ENCODE measurements around the gene ANXA7.

ANXA7 gene

DNA sequence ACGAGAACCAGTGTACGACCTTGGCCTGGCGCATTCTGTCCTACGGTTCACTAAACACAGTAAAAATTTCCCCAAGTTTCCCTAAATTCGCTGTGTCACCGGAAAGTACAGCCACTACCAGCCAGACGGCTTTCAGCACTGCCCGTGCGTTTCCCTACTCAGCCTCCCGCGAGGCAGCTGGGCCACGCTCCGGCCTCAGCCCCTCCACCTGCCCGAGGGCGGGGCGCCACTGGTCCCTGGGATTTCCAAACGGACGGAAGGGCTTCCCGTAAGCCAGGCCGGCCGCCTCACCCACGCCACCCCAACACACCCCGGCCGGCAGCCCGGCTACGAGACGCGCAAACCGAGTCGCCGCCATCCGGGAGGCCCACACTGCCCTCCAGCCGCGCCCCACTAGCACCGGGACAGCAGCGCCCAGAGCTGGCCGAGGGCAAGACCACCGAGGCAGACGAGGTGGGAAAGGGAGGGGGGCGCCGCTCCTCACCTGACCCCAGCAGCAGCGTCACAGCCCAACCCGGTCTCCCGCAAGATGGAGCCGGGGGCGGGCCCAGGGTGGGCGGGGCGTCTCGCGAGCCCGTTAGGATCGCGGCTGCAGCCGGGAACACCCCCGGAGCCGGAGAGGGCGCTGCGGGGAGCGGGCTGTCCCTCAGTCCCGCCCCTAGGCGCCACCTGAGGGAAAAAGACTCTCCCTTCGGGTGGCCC lies at the start of gene ANXA7:
Gene ANXA7 (minus strand): TSS at position 531 of the 702 bp plus-strand sequence. CDS start 13,202 bp downstream, outside the sequence.
- DNase-seq, result peak; percentile 17

DNA sequence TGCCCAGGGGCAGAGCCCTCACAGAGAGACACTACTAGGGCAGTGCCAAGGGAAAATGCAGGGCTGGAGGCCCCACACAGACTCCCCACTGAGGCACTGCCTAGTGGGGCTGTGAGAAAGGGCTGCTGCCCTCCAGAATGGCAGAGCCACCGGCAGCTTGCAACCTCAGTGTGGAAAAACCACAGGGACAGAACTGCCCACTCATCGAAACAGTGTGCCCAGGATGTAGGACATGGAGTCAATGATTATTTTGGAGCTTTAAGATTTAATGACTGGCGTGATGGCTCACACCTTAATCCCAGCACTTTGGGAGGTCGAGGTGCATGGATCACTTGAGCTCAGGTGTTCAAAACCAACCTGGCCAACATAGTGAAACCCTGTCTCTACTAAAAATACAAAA lies 47.0 kb upstream of the ANXA7 start:
- DNase-seq, result no peak

DNA sequence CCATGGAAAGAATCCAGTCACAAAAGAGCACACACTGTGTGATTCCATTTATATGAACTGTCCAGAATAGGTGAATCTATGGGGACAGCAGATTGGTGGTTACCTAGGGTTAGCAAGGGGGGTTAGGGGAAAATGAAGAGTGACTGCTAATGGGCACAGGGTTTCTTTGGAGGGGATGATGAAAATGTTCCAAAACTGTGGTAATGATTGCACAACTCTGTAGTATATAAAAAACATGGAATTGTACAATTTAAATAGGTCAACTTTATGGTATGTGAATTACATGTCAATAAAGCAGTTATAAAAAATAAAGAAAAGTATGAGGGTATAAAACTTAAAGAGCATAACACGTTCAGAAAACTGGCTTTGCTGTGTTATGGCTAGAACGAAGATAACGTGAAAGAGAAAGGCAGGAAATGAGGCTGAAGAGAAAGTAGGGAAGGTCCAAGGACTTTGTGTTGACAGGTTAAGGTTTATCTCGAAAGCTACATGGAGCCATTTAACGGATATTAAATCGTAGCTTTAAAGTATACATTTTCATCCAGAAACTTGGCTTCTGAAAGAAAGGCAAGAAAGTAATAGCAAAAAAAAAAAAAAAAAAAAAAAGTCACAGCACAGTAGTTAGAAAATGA lies 45.9 kb upstream of the ANXA7 start:
- no peak for DNase-seq

DNA sequence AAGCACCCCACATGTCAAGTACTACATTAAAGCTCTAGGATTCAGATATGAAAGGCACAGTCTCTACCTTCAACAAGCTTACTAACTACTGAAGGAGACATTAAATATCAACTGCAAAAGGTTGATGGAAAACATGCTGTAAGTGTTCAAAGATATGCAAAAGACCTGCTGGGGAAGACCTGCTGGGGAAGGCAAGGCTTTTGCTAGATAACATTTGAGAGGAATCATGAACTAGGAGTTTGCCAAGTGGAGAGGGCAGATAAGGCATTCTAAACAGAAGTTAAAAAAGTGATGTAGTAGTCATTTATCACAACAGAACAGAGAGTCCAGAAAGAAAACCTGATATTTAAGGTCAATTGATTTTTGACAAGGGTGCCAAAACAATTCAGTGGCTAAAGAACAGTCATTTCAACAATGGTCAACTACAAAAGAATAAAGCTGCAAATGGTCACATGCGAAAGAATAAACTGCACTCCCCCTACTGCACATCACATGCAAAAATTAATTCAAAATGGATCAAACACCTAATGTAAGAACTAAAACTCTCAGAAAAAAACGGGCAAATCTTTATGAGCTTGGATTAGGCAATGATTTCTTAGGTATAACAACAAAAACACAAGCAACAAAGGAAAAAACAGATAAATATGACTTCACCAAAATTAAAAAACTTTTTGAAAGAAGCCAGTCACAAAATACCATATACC lies 42.5 kb upstream of the ANXA7 start:
- DNase-seq, result no peak

DNA sequence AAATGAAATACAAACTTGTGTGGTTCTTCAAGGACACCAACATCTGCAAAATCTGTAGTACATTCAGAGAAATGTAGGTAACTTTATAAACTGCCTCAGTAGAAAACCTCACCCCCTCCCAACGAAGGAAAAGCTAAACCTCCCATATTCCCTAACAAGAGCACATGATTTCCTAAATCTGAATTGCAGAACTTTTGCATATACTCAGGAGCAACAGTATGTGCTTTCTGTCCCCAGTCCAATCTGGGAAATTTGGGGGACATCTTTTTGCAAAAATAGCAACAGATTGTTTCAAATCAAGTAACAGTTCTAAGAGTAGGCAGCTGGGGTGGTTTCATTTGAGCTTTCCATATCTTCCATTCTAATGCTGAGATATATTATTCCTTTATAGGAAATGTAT lies 35.3 kb upstream of the ANXA7 start:
- no peak for DNase-seq

DNA sequence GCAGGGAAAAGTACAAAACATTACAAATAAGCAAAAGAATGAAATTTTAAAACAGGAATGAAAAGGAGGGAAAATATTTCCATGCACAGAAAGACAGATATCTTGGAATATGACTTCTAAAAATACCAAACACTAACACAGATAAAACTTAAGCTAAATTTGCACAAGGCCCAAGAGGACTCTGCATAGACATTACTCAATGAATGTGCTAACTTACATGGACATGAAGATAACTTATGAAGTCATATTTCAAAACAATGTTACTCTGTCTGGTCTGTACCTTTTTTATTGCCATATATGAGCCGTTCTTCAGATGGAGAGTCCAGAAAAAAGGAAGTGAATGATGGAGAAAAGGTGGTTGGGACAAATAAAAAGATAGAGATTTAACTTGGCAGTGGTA lies 34.5 kb upstream of the ANXA7 start:
- no peak for DNase-seq

DNA sequence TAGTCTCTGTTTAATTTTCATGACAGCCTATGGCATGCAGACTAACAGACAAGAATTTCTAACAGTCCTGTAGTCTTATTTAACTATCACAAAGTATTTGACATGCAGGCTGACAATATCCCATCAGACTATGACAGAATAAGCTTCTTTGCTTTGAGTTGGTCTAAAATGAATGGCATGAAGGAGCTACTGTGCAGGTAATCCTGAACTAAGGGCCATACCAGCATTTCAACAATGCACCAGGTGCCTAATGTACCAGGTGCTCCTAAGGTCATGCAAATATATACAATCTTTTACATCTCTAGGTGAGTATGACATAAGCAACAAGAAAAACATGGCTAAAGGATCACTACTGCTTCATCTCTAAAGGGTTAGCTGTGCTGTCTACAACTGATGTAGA lies 33.1 kb upstream of the ANXA7 start:
- DNase-seq, result no peak

DNA sequence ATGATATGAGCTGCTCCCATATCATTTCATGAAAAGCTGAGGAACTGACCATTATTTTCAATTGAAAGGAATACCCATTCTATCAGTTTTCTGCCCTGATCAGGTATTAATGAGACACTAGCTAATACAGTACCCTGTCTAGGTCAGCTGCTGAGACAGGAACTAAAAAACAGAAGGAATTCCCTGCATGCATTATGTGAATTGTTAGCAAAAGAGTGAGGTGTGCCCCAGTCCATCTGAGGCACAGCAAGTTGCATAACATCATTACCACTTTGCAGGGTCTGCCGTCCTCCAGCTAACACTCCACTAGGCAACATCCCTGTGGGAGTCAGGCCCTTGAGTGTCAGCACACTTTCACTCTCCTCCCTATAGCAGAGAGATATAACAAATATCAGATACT lies 30.6 kb upstream of the ANXA7 start:
- DNase-seq, result no peak

DNA sequence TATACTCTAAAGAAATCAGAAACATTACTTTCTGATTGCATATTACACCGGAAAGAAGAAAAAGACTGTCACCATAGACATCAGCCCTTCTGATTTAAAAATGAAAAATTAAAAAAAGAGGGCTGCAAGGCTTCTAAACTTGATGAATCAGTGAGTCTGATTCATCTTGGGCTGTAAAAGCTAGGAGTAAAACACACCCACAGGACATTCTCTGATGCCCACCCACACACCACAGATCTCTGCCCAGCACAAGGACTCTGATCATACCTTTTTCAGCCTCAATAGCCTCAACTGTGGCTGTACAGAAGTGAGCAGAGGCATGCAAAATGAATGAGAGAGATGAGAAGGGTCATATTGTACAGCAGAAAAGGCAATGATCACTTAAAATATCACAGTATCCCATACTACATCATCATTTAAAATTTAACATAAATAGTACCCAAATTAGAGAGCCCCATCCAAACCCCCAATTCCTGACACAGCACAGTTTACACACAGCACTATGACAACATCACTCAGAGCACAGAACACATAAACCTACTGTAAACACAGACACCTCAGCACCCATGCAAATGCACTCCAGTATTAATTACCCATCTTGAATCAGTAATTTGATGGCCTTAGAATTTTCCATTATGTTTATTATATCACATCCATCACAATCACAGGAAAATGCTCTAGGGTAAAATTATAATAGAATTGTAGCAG lies 25.9 kb upstream of the ANXA7 start:
- no peak for DNase-seq

DNA sequence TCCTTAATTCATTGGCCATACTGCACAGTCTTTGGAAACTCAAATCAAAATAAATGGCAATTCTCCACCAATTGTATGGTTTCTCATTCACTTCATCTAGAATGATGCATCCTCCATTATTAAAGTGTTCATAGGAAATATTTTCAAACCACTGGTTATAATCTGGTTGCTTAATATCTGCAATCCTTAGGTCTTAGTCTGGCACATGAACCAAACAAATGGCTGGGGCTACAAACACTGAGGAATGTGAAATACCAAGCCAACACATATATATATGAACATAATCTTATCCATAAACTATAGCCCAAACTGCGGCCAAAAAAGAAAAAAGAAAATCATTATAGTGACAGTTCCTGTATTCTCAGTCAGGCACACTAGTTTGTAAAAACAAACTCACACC lies 25.2 kb upstream of the ANXA7 start:
- DNase-seq, result no peak

DNA sequence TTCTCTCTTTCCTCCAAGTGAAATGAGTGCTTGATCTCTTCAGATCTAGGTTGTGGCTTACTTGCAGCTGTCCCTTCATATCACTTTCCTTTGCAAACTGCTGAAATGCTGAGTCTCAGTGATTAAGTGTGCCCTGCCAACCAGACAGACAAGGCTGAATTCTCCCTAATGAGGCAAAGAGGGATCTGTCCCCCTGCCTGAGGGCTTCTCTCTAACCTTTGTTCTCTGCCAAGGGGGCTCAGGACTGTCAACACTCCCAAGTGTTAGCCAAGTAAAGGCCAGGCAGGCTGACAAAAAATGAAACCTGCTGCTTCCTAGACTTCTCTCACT lies 19.6 kb upstream of the ANXA7 start, which contains the start of gene MSS51:
Gene MSS51 (minus strand): TSS at position 24 of the 330 bp plus-strand sequence. CDS start 5,277 bp downstream, outside the sequence.
- DNase-seq, result no peak

DNA sequence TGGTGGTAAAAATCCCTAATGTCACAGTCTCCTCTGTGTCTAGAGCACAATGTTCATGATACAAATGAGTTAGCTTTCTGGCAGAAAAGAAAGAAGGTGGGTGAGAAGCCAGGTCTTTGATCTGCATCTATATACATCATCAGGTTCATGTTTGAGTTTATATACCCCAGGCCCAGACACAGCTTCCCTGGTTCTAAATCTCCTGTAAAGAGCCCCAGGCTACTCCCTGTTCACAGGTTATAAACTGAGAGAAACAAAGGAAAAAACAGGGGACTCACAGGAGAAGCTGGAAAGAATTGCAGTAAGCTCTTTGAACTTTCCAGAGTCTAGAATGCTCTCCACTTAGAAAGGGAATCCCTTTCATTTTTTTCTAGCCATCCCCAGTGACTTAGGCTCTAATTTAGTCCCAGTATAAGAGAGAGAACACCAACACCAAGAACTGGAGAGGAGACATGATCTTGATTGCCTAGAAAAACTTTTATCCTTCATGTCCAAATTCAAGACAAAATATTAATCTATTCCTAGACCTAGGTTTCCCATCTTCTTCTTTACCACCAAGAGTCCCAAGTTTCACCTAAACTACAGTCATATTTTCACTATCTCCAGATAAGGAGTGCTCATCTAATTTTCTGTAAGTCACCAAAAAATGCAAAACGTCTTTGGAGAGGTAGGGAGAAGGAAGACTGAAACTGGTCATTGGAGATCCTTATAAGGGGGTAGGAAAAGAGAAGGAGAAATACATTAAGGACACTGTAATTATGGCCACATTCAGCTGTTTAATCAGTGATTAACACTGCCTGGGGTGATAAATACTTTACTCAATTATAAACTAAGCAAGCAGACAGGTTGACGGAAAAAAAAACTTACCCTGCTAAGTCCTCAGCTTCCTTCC lies 19.0 kb upstream of the ANXA7 start:
- no peak for DNase-seq

DNA sequence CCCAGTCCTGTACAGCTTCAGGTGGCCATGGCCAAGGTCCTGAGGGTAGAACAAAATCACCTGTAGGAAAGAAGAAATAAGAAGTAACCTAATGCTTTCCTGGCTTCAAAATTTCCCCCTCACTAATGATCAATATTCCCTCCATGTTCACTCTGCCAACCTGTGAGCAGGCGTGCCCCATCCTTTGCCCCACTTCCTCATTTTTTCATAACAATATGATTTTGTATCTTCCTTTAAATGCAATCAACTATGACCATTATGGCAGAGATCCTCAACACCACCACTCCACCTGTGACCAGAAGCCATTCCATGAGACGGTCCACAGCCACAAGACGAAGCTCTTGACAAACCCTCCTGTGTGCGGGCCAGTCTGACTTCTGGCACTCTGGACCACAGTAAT lies 12.5 kb upstream of the ANXA7 start:
- DNase-seq, result no peak

DNA sequence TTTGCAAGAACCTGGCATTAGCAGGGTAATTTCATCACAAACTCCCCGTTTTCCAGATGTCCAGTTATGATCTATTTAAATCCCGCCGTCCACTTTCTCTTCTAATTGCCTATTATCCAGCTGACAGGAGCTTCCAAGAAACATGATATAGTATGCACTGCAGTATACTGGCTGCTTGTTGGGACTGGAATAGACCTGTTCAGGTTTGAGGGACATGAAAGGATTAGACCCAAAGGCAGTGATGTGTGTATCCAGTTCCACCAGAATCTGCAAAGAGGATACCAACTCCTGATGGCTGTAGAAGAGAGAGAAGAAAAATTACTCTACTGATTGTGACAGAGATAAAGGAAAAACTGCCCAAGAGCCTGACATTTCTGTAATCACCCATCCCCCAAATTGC lies 10.6 kb upstream of the ANXA7 start:
- no peak for DNase-seq

DNA sequence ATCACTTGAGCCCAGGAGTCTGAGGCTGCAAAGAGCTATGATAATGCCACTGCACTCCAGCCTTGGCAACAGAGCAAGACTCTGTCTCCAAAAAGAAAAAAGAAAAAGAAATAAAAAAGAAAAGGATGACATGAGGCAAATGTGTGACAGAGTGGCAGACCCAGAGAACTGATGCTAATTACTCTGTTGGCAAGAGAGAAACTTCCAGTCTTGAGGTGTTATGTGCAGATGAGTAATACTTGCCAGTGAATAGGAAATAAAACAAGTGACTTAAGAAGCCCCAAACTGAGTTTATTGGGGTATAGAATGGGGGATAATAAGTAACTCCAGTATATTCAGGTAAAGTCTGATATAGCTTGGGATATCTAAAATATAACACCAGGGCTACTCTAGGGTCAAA lies 9.5 kb upstream of the ANXA7 start:
- DNase-seq, result no peak

DNA sequence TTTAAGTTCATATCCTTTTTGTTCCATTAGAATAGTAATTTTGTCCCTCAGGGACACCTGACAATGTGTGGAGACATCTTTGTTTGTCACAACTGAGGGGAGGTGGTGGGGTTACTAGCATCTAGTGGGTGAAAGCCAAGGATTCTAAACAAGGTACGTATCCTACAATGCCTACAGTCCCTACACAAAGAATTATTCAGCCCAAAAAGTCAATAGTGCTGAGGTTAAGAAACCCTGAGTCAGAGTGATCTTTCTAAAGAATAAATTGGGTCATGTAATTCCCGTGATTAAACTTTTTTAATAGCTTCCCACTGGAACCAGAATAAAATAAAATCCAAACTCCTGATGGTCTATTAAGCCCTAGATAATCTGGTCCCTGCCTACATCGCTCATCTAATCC lies 2.7 kb upstream of the ANXA7 start:
- DNase-seq, result no peak

DNA sequence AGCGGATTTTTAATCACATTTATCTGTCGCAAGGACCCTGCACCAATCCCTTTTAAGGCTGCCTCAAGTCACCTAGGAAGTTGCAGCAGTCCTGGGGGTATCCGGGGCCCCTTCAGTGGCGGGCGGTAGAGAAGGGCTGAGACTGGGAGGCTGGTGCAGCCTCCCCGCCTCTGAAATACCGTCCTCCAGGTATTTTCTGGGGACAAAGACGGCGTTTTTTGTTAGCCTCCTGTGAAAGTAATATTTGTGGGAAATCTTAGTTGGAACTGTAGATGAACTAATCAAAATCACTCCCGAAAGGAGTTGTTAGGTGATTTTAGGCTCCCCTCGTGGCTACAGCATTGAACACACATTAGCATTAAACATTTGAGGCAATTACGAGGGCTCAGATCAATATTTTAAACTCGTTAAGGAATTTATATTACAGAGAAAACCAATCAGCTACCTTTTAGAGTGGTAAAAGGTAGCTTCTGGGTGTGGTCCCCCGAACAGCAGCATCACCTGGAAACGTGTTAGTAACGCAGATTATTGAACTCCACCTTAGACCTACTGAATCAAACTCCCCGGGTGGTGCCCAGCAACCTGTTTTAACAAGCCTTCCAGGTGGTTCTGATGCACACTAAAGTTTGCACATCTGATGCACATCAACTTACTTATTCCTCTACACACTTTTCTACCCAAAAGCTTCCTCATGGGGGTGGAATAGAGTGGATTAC lies 530 bp upstream of the ANXA7 start:
- no peak for DNase-seq

DNA sequence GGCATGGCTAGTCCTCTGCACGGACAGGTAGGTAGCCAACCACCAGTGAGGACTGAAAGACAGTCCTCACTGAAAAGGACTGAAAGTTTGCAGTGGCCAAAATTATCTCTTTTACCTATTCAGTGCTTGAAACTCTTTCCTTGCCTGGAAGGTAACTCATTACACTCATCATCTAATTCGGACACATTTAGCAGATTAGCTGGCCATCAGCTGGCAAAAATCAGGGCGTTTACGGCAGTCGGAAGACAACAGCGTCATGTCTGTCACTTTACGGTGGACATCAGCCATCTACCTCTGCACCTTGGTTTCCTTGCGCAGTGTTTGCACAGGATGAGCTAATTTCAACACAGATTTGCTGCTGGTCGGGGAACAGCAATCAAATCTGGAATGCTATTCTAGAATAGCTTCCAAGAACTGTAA lies 740 bp downstream of the ANXA7 start:
- peak; percentile 31 for DNase-seq

DNA sequence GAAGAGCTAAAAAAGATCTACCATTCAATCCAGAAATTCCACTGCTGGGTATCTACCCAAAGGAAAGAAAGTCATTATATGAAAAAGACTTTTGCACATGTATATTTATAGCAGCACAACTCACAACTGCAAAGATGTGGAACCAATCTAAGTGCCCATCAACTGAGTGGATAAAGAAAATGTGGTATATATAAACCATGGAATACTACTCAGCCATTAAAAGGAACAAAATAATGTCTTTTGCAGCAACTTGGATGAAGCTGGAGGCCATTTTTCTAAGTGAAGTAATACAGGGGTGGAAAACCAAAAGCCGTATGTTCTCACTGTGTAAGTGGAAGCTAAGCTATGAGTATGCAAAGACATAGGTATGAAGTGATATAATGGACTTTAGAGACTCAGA lies 3.0 kb downstream of the ANXA7 start:
- no peak for DNase-seq

DNA sequence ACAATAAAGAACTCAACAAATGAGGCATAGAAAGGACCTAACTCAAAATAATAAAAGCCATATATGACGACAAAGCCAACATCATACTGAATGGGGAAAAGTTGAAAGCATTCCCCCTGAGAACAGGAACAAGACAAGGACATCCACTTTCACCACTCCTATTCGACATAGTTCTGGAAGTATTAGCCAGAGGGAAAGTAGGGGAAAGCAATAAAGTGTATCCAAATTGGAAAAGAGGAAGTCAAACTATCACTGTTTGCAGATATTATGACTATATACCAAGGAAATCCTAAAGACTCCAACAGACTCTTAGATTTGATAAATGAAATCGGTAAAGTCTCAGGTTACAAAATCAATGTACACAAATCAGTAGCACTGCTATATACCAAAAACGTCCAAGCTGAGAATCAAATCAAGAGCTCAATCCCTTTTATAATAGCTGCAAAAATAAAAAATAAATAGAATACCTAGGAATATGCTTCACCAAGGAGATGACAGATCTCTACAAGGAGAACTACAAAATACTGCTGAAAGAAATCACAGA lies 4.8 kb downstream of the ANXA7 start:
- no peak for DNase-seq

DNA sequence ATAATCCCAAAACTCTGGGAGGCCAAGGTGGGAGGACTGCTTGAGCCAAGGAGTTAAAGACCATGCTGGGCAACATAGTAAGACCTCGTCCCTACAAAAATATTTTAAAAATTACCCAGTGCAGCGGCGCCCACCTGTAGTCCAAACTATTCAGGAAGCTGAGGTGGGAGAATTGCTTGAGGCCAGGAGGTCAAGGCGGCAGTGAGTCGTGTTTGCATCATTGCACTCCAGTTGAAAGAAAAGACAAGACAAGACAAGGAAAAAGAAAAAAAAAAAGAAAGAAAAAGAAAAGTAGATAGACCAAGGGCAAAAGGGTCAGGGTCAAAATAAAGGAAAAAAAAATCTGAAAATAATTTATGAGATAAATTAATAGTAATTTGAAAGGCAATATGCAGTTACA lies 5.8 kb downstream of the ANXA7 start:
- DNase-seq, result no peak

DNA sequence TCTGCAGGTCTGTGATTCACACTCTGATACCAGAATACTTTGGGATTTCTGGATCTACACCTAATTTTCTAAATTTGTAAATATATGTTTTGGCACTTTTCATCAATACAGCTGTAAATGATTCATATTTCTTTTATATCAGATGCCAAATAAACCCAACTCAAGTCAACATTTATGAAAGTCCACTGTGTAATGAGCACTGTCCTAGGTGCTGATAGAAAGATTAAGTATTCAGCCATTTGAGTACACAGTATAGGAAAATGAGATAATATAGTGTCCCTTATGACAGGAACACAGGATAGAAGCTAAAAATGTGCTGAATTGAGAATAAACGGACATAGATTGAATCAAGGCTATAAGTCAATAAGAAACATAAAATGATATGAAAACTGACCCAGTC lies 6.4 kb downstream of the ANXA7 start:
- no peak for DNase-seq

All from SHP77 treated with DMSO at 0.1 percent for 48 hours (cell line).